ENCODE results near the gene C2orf42. TPM values are rescaled to one million over a fixed set of nuclear protein-coding genes. Genes with fewer than 3 reads are reported as not detected.

Gene C2orf42
- total RNA-seq, 1 experiment from 2014 or later: 17.4 TPM

- H3K79me2 ChIP-seq (ENCODE audit: insufficient read depth, low read length): no peaks in the 10 kb centered on the region
- peak overlapping the region; percentile 61 for H3K27ac ChIP-seq (ENCODE audit: low read depth, low read length)
- H3K9ac ChIP-seq (ENCODE audit: low read length): peak overlapping the region; percentile 35
- intact Hi-C loops (cut with micrococcal nuclease): no loop called here
- DNase-seq (ENCODE audit: low read depth, low spot score) (no peak), ATAC-seq (no peak)
- ChIA-PET POLR2A (interaction anchor here (1.3 to 1.8 kb wide), 3 partner anchors 19 to 32 kb away, joined by 5 to 11 read pairs (median 7); no protein-coding TSS in a partner anchor), RAD21 (ENCODE audit: low non-redundant PET in 1 of 2, low total read pairs in 2 of 2, uncharacterized antibody in 2 of 2, unreplicated experiment in 2 of 2) (no interaction called here), CTCF (interaction anchor here (1.0 kb wide), 1 partner anchor 16 kb away, joined by 3 read pairs; no protein-coding TSS in a partner anchor)
- no peaks in the 10 kb centered on the region for H3K36me3 ChIP-seq (ENCODE audit: control insufficient read depth in 1 of 2, insufficient read depth in 2 of 2, low read length in 2 of 2)
- H3K9me3 ChIP-seq (ENCODE audit: control insufficient read depth in 1 of 2, insufficient read depth in 1 of 2, low read depth in 1 of 2, low read length in 2 of 2): no peaks in the 10 kb centered on the region
- H2AFZ ChIP-seq (ENCODE audit: low read depth, low read length, poor library complexity, severe bottlenecking): peak overlapping the region; percentile 97
- peak overlapping the region in 1 of 2 experiments; percentile 8; a peak in 1 of 4 replicates for H3K4me3 ChIP-seq (replicated peaks in 1 of 2; ENCODE audit: low read depth in 1 of 2, low read length in 2 of 2)
- peaks cover 39 to 58% of the 10 kb centered on the region in 2 experiments for H3K4me1 ChIP-seq (ENCODE audit: control insufficient read depth in 1 of 2, insufficient read depth in 2 of 2, low read length in 2 of 2)
- peak overlapping the region; percentile 61 for H3K4me2 ChIP-seq (ENCODE audit: low read length)
- BruUV-seq (replicated peaks): no TSS peak
- H3K9me2 ChIP-seq (ENCODE audit: insufficient read depth): no peaks in the 10 kb centered on the region
- H3K27me3 ChIP-seq (ENCODE audit: insufficient read depth, low read length): no peaks in the 10 kb centered on the region
- no peaks in the 10 kb centered on the region for H4K20me1 ChIP-seq (ENCODE audit: insufficient read depth)
- TF ChIP-seq ZBTB33 (IDR thresholded peaks at IDR 0.05; ENCODE audit: extremely low read depth, insufficient replicate concordance, low read length) (no peak), FOSL1 (IDR thresholded peaks at IDR 0.05; ENCODE audit: low read depth) (no peak), EGR1 (IDR thresholded peaks at IDR 0.05; ENCODE audit: low read depth) (no peak), SIN3A (IDR thresholded peaks at IDR 0.05; ENCODE audit: low read depth) (no peak), CTCF (IDR thresholded peaks at IDR 0.05 in 2 of 3, conservative IDR thresholded peaks at IDR 0.05 in 1 of 3; ENCODE audit: borderline replicate concordance in 1 of 3, insufficient read depth in 1 of 3, low read depth in 2 of 3, low read length in 2 of 3) (no peak), ELF1 (IDR thresholded peaks at IDR 0.05; ENCODE audit: borderline replicate concordance, low read depth) (no peak; the same call in 1 of the 2 replicates), POLR2AphosphoS5 (IDR thresholded peaks at IDR 0.05; ENCODE audit: low read depth, low read length) (no peak; the same call in 1 of the 2 replicates), ZFX (IDR thresholded peaks at IDR 0.05) (peak; percentile 51; the same call in 1 of the 2 replicates), JUND (IDR thresholded peaks at IDR 0.05) (no peak), TCF7L2 (IDR thresholded peaks at IDR 0.05; ENCODE audit: borderline replicate concordance, extremely low read depth, insufficient read depth, insufficient read length) (no peak), EZH2phosphoT487 (IDR thresholded peaks at IDR 0.05; ENCODE audit: borderline replicate concordance) (no peak), POLR2A (IDR thresholded peaks at IDR 0.05; ENCODE audit: borderline replicate concordance, extremely low read depth, insufficient read depth, insufficient read length) (no peak), SRF (IDR thresholded peaks at IDR 0.05; ENCODE audit: low read depth) (peak; percentile 82), CBX3 (IDR thresholded peaks at IDR 0.05; ENCODE audit: low read depth) (0 out of 2 replicates have a peak, but pooled peaks have one; percentile 13), YY1 (IDR thresholded peaks at IDR 0.05; ENCODE audit: extremely low read depth, insufficient replicate concordance, low read depth, low read length) (peak; percentile 50)
- TF ChIP-seq, protein P1, sequence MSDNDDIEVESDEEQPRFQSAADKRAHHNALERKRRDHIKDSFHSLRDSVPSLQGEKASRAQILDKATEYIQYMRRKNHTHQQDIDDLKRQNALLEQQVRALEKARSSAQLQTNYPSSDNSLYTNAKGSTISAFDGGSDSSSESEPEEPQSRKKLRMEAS (IDR thresholded peaks at IDR 0.05): 0 out of 2 replicates have a peak, but pooled peaks have one; percentile 32
- TF ChIP-seq, protein P2, sequence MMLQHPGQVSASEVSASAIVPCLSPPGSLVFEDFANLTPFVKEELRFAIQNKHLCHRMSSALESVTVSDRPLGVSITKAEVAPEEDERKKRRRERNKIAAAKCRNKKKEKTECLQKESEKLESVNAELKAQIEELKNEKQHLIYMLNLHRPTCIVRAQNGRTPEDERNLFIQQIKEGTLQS (IDR thresholded peaks at IDR 0.05): no peak
- TF ChIP-seq, protein P3, sequence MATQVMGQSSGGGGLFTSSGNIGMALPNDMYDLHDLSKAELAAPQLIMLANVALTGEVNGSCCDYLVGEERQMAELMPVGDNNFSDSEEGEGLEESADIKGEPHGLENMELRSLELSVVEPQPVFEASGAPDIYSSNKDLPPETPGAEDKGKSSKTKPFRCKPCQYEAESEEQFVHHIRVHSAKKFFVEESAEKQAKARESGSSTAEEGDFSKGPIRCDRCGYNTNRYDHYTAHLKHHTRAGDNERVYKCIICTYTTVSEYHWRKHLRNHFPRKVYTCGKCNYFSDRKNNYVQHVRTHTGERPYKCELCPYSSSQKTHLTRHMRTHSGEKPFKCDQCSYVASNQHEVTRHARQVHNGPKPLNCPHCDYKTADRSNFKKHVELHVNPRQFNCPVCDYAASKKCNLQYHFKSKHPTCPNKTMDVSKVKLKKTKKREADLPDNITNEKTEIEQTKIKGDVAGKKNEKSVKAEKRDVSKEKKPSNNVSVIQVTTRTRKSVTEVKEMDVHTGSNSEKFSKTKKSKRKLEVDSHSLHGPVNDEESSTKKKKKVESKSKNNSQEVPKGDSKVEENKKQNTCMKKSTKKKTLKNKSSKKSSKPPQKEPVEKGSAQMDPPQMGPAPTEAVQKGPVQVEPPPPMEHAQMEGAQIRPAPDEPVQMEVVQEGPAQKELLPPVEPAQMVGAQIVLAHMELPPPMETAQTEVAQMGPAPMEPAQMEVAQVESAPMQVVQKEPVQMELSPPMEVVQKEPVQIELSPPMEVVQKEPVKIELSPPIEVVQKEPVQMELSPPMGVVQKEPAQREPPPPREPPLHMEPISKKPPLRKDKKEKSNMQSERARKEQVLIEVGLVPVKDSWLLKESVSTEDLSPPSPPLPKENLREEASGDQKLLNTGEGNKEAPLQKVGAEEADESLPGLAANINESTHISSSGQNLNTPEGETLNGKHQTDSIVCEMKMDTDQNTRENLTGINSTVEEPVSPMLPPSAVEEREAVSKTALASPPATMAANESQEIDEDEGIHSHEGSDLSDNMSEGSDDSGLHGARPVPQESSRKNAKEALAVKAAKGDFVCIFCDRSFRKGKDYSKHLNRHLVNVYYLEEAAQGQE (IDR thresholded peaks at IDR 0.05; ENCODE audit: low read depth): no peak
Observed at GRCh38 chr2:70104231-70105111, 86.3 kb downstream of the C2orf42 start.
